WERI-Rb-1 (cell line): ENCODE measurements around the gene FBXW10.
"Not testable (repeated sequence)": the region's sequence is repeated elsewhere in the genome, so short reads cannot be mapped to it uniquely, and the experiment has no call there.

ENCODE experiments used
- DNase-seq: peaks from one replicate; pipeline ENCODE4 v3.0.0-alpha.2; 2020
- H3K27ac ChIP-seq: fragments of 250-450 bp; sonication (Bioruptor Pico); 2 replicates; pipeline ENCODE4 v1.5.1; 2020; ENCODE audit warnings: mild to moderate bottlenecking, moderate library complexity
- H3K27me3 ChIP-seq: fragments of 250-450 bp; sonication (Bioruptor Pico); 2 replicates; pipeline ENCODE4 v1.5.1; 2021; ENCODE audit warnings: mild to moderate bottlenecking, low read depth, moderate library complexity; ENCODE audit not compliant: insufficient read depth, severe bottlenecking
- H3K36me3 ChIP-seq: fragments of 250-450 bp; sonication (Bioruptor Pico); 2 replicates; pipeline ENCODE4 v1.5.1; 2020; ENCODE audit warnings: mild to moderate bottlenecking, moderate library complexity
- H3K4me3 ChIP-seq: 2 replicates; pipeline ENCODE4 v1.5.1; 2011; ENCODE audit warnings: low read depth, mild to moderate bottlenecking, control low read depth, low read length
- H3K9me3 ChIP-seq: fragments of 250-450 bp; sonication (Bioruptor Pico); 2 replicates; pipeline ENCODE4 v1.5.1; 2021; ENCODE audit warnings: mild to moderate bottlenecking, moderate library complexity; ENCODE audit not compliant: severe bottlenecking
- TF ChIP-seq, protein P1 (sequence below): IDR thresholded peaks from 2 replicates; pipeline ENCODE4 v1.5.1; 2011; ENCODE audit warnings: low read depth, mild to moderate bottlenecking, control low read depth, inconsistent platforms, low read length

Gene FBXW10

DNA sequence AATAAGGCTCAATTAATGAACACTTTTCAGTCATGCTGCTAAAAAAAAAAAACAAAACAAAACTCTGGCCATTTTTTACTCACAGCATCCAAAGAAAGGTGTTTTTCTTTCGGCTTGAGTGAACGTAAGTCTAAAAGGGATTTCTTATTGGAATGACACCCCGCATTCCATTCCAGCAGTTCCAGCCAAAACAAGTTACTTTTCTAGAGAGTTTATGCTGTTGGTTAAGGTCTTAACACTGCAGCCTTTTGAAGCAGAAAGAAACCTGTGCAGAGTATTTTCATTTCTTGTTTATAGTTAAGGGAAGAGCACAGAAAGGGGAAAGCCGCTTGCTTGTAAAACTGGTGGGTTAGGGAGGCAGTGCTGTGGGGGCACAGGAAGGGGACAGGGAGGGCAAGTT lies 27.2 kb downstream of the FBXW10 start:
- H3K27me3 ChIP-seq, H3K4me3 ChIP-seq, H3K9me3 ChIP-seq, H3K27ac ChIP-seq, H3K36me3 ChIP-seq, DNase-seq: not testable (repeated sequence)

DNA sequence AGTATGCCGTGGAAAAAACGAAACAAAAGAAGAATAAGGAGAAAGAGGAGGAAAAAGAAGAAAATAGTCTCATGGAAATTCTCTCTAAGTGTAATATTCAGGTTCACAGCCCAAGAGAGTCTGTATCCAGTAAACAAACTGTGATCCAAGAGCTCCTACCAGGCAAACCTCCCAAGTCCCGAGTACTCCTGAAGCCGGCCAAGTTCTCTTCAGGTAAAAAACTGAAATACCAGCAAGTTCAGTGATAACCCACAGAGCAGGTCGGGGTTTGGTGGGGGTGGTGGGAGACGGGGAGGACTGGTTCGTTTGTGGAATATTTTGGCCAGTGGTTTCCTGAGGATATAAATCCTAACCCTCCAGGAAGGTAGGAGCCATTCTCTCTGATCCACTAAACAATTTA lies 28.6 kb downstream of the FBXW10 start:
- H3K27me3 ChIP-seq: no peaks in the 10 kb centered on the region
- H3K4me3 ChIP-seq: no peak overlapping the region
- no peak overlapping the region for H3K27ac ChIP-seq
- no peaks in the 10 kb centered on the region for H3K36me3 ChIP-seq
- TF ChIP-seq, protein P1, sequence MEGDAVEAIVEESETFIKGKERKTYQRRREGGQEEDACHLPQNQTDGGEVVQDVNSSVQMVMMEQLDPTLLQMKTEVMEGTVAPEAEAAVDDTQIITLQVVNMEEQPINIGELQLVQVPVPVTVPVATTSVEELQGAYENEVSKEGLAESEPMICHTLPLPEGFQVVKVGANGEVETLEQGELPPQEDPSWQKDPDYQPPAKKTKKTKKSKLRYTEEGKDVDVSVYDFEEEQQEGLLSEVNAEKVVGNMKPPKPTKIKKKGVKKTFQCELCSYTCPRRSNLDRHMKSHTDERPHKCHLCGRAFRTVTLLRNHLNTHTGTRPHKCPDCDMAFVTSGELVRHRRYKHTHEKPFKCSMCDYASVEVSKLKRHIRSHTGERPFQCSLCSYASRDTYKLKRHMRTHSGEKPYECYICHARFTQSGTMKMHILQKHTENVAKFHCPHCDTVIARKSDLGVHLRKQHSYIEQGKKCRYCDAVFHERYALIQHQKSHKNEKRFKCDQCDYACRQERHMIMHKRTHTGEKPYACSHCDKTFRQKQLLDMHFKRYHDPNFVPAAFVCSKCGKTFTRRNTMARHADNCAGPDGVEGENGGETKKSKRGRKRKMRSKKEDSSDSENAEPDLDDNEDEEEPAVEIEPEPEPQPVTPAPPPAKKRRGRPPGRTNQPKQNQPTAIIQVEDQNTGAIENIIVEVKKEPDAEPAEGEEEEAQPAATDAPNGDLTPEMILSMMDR: no peak
- no peaks in the 10 kb centered on the region for H3K9me3 ChIP-seq
- no peak for DNase-seq

DNA sequence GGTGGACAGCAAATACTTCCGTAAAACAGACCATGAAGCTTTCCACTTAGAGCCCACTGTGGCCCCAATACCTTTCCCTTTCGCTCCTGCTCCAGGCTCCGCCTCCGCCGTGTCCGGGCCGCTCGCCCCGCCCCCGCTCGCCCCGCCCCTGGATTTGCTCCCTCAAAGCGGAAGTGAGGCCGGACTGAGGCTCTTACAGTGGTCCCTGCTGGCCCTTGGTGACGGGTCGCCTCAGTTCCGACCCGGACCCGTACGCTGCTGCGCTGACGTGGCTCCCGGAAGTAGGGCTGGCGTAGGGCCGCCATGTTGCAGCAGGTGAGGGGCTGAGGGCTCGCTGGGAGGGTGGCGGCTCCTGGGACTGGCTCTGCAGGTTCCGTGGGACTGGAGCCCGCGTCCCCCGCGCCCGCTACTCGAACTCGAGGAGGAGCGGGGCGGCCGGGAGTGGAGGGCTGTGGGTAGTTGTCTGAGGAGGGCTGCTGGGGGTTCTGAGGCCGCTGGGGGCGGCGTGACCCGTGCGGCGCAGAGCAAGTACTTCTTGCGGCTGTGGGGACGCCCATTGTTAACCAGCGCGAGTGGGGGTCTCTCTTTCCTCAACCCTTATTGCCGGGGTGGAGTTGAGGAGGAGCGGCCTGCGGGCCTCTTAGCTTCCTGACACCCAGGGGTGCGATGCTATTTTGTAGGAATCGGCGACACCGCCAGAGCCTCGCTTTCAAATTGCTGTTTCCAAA lies 37.3 kb downstream of the FBXW10 start, which contains the start of gene TVP23B:
Gene TVP23B (plus strand): TSS at position 193 of the 728 bp plus-strand sequence. CDS start 111 bp downstream, at position 304.
- H3K9me3 ChIP-seq, H3K27me3 ChIP-seq, H3K27ac ChIP-seq, H3K36me3 ChIP-seq: not testable (repeated sequence)
- peak within 1 kb of the TSS; percentile 54 for H3K4me3 ChIP-seq
- peak; percentile 97 for DNase-seq

DNA sequence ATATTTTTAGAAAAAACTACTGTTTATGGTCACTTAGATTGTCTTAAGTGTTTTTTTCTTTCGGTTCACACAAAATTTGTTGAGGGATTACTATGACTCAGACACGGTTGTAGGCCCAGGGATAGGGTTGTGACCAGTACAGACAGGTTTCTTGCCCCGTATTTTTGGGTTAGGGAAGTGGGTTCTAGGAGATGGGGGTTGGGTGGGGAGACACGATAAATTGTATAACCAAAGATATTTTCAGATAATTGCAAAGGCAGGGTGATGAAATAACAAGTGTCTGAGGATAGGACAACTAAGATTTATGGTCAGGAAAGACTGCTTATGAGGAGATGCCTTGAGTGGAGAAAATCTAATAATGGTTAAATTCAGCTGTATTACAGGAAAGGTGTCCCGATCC lies 38.0 kb downstream of the FBXW10 start:
- not testable (repeated sequence) for DNase-seq, H3K27ac ChIP-seq, H3K27me3 ChIP-seq, H3K36me3 ChIP-seq, H3K9me3 ChIP-seq
- peak overlapping the region; percentile 54 for H3K4me3 ChIP-seq

DNA sequence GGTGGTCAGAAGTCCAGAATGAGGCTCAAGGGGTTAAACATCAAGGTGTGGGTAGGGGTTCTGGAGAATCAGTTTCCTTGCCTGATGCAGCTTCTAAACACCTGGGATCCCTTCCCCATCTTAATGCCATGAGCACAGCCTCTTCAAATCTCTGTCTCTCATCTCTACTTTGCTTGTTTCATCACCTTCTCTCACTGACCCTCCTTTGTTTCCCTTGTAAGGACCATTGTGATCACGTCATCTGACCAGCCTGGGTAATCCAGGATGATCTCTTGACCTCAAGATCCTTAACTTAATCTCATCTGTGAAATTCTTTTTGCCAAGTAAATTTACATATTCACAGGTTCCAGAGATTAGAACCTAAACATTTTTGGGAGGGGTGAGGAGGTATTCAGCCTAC lies 42.1 kb downstream of the FBXW10 start:
- H3K36me3 ChIP-seq, H3K27ac ChIP-seq, H3K27me3 ChIP-seq, H3K4me3 ChIP-seq, H3K9me3 ChIP-seq: not testable (repeated sequence)
- DNase-seq: peak; percentile 12

DNA sequence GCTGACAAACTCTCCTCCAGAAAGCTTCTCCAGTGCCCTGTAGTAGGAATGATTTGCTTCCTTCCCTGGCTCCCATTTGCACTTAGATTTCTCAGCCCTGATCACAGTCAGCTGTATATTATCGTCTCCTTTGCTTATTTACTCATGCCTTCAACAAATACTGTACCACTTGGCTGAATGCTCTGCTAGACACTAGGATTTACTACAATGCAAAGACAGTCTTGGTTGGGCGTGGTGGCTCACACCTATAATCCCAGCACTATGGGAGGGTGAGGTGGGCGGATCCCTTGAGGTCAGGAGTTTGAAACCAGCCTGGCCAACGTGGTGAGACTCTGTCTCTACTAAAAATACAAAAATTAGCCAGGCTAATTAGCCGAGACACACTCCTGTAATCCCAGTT lies 43.0 kb downstream of the FBXW10 start:
- not testable (repeated sequence) for H3K9me3 ChIP-seq, H3K36me3 ChIP-seq, DNase-seq, H3K27ac ChIP-seq, H3K4me3 ChIP-seq, H3K27me3 ChIP-seq

DNA sequence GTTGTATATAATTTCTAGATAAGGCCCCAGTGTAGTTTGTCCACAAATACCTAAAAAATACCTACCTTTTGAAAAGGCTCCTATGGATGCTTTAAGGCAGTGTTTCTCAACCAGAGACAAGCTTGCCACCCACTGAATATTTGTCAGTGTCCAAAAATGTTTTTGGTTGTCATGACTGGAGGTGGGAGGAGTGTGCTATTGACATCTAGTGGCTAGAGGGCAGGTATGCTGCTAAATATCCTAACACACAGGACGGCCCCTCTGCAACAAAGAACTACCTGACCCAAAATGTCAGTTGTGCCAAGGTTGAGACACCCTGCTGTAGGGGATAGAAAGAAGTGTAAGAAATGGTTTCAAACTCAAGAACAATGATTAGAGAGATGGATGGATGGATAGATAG lies 47.5 kb downstream of the FBXW10 start:
- not testable (repeated sequence) for H3K27ac ChIP-seq, DNase-seq, H3K27me3 ChIP-seq, H3K9me3 ChIP-seq, H3K4me3 ChIP-seq, H3K36me3 ChIP-seq

DNA sequence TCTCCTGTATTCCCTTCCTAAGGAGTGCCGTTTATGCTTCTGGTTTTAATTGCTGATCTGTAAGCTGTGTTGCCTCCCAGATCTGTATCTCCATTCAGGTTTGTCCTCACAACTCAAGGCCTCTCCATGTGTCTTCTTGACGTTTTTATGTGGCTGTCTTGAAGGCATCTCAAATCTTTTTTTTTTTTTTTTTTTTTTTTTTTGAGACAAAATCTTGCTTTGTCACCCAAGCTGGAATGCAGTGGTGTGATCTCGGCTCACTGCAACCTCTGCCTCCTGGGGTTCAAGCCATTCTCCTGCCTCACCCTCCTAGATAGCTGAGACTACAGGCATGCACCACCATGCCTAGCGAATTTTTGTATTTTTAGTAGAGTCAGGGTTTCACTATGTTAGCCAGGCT lies 51.0 kb downstream of the FBXW10 start:
- not testable (repeated sequence) for H3K27ac ChIP-seq, H3K27me3 ChIP-seq, H3K36me3 ChIP-seq, H3K9me3 ChIP-seq, DNase-seq, H3K4me3 ChIP-seq

DNA sequence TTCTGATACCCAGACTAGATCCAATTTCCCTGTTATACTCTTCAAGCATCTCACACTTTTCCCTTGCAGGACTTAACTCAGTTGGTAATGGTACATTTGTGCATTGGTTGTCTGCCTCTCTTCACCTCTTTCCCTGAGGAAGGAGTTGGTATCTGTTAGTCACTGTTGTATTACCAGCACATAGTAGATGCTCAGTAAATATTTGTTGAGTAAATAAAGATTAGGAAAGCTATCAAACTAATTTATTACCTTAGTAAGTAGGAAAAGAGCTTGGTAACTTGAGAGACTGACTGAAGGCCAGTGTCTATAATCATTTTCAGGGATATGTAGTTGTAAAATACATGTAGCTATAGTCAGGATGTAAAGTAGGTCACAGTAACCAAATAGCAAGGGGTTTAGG lies 53.0 kb downstream of the FBXW10 start:
- not testable (repeated sequence) for DNase-seq, H3K4me3 ChIP-seq, H3K27ac ChIP-seq, H3K9me3 ChIP-seq, H3K36me3 ChIP-seq, H3K27me3 ChIP-seq

DNA sequence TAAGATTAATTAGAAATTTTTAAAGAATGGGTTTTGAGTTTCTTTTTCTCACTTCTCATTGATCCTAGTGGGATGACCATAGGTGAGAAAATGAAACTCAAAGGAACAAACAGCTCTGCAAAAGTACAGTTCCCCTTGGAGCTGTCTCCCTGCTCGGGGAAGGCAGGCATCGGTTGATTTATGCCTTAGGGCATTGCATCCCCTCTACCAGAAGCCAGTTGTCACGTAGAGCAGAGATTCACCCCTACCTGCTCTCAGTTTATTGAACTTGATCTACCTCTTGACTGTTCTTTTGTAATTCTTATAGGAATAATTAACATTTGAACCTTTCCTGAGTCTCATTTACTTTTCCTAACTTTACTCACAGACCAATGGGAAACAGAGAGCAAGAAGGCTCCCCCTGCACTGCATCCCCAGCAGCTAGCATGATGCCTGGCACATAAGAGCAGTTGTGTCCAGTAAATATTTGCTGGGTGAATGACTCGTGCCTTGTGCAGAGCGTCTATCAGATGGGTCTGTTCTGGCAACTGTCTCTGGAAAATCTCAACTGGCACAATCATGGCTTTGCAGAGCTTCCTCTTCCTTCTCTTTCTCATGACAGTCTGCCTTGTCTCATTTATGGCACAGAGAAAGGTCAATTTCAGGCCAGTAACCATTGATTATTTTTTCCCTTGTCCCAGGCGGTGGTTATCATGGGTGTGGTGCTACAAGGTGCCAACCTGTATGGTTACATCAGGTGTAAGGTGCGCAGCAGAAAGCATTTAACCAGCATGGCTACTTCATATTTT lies 59.8 kb downstream of the FBXW10 start:
- DNase-seq, H3K27me3 ChIP-seq, H3K36me3 ChIP-seq, H3K27ac ChIP-seq, H3K4me3 ChIP-seq, H3K9me3 ChIP-seq: not testable (repeated sequence)

DNA sequence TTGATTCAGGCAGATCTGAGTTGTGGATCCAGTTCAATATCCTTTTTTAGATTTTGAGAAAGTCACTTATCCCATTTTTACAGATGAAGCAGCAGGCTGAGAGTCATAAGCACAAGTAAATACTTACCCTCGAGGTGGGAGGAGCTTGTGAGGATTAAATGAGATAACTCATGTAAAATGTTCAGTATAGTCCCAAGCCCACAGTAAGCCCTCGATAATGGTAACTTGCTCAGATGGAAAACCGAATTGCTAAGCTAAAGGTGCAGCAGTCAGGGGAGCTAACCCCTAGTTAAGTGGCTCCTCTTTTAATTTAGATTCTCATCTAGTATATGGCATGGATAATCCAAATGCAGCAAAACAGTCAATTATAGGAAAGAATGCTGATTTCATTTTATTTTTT lies 72.1 kb downstream of the FBXW10 start:
- H3K9me3 ChIP-seq, H3K36me3 ChIP-seq, H3K27ac ChIP-seq, H3K4me3 ChIP-seq, H3K27me3 ChIP-seq: not testable (repeated sequence)
- DNase-seq: peak; percentile 8
